Measurements from ENCODE around the gene CRIM1.

DNA sequence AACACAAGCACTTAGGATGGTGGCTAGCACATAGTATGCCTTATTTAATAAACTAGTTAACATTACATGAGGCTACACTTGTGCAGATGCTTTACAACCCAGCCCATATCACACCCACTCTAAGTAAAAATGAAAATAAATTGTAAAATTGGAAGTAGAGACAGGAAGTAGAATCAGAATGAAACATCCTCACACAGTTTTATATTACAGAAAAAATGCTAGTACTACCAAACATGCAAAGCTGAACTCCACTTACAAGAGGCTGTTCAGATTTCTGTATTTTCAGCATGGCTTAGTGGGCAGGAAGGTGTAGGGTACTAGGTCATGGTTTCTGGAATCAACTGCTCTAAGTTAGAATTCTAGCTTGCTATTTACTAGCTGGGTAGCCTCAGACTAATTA, 18.2 kb upstream of the CRIM1 start:
- TF ChIP-seq, protein P1, sequence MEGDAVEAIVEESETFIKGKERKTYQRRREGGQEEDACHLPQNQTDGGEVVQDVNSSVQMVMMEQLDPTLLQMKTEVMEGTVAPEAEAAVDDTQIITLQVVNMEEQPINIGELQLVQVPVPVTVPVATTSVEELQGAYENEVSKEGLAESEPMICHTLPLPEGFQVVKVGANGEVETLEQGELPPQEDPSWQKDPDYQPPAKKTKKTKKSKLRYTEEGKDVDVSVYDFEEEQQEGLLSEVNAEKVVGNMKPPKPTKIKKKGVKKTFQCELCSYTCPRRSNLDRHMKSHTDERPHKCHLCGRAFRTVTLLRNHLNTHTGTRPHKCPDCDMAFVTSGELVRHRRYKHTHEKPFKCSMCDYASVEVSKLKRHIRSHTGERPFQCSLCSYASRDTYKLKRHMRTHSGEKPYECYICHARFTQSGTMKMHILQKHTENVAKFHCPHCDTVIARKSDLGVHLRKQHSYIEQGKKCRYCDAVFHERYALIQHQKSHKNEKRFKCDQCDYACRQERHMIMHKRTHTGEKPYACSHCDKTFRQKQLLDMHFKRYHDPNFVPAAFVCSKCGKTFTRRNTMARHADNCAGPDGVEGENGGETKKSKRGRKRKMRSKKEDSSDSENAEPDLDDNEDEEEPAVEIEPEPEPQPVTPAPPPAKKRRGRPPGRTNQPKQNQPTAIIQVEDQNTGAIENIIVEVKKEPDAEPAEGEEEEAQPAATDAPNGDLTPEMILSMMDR (IDR thresholded peaks at IDR 0.05) = no peak
- no peak for TF ChIP-seq POLR2A (IDR thresholded peaks at IDR 0.05)
